SHP77 (cell line): ENCODE results near the gene EGF.

ENCODE experiments used
- DNase-seq, 2 experiments: peaks; one replicate each; lab custom pipeline; 2025; lab: John Stamatoyannopoulos, UW

The EGF gene

GRCh38 chr4:109996526-109996925 is 83.8 kb downstream of the EGF start:
- DNase-seq, result no peak

- peak; percentile 28 for DNase-seq
These were observed 86.3 kb downstream of the EGF start for GRCh38 chr4:109998867-109999584.

- DNase-seq, result no peak
These were observed 86.9 kb downstream of the EGF start for GRCh38 chr4:109999585-109999912.

- no peak for DNase-seq
These were observed 89.6 kb downstream of the EGF start for GRCh38 chr4:110002326-110002725.

DNA sequence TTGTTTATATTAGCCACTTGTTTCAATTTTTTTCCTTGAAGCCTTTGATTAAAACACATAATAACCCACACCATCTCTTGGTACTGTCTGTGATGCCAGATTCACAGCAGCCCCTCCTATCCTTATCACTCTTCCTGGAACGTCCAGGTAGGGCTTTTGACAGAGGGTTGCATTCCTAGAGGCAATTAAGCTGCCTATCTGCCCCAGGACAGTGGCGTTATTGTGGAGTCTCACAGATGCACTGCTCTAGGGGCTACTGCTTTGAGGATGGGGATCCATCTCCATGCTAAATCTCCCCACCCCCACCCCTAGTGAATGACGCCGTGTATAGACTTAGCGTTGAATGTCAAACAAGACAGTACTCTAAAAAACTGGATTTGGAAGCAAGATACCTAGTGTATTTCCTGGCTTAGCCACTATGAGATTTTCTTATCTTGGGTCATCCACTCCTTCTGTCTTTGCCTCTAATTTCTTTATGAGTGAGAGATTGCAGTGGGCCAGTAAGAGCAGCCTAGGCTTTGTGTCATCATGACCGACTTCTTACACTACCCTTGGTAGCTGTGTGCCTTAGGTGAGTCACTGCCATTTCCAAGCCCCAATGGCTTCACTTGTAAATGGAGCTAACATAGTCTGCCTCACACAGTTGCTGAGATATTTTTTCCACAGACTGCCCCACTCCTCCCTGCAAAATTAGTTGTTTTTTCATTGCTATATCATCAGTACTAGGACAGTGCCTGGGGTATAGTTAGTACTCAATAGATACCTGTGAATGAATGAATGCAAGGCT is 90.9 kb downstream of the EGF start:
- no peak for DNase-seq

GRCh38 chr4:110004556-110004955 is 91.9 kb downstream of the EGF start:
- no peak for DNase-seq

GRCh38 chr4:110005461-110006056 is 92.9 kb downstream of the EGF start:
- peak in 1 of 2 experiments; percentile 17 for DNase-seq

DNA sequence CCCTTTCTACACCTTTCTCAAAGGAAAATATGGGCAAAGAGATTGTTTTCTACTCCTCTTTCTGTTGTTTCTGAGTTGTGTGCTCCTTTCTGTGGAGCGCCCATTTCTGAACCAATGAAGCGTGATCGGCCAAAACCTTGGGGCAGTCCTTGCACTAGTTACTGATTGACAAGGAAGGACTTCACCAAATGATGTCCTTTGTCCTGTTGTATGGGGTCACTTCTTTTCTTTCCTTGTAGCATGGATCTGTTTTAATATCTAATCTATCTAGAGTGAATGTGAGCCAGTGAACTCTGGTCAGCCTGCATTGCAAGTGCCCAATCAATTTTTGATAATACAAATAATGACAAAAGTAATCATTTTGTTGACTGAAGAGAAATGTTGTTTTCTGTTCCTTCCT is 94.5 kb downstream of the EGF start:
- DNase-seq, result no peak

GRCh38 chr4:110008540-110008939 is 95.9 kb downstream of the EGF start:
- DNase-seq, result no peak

DNA sequence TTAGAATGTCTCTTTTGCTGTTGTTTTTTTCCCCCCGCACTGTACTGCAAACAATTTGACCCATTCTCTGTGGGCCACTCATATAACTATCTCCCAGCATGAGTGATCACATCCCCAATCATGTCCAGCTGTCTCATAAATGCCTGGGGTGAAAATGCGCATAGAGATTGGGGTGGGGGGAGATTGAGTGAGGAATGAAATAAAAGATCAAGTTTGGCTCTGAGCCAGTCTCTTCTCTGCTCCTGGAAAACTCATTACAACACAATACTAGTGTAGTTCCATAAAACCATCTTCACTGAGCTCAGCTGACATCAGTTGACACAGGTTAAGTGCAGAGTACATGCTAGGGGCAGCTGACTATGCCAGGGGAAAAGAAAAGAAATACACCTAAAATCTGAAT is 96.9 kb downstream of the EGF start:
- DNase-seq, result no peak

GRCh38 chr4:110010797-110011196 is 98.1 kb downstream of the EGF start:
- DNase-seq, result no peak

GRCh38 chr4:110012917-110013316 is 100.2 kb downstream of the EGF start:
- no peak for DNase-seq

- DNase-seq, result no peak
These were observed 101.5 kb downstream of the EGF start for GRCh38 chr4:110014233-110014632.

- no peak for DNase-seq
These were observed 106.5 kb downstream of the EGF start for GRCh38 chr4:110019153-110019552.

- DNase-seq, result no peak
These were observed 107.5 kb downstream of the EGF start for GRCh38 chr4:110020139-110020538.

DNA sequence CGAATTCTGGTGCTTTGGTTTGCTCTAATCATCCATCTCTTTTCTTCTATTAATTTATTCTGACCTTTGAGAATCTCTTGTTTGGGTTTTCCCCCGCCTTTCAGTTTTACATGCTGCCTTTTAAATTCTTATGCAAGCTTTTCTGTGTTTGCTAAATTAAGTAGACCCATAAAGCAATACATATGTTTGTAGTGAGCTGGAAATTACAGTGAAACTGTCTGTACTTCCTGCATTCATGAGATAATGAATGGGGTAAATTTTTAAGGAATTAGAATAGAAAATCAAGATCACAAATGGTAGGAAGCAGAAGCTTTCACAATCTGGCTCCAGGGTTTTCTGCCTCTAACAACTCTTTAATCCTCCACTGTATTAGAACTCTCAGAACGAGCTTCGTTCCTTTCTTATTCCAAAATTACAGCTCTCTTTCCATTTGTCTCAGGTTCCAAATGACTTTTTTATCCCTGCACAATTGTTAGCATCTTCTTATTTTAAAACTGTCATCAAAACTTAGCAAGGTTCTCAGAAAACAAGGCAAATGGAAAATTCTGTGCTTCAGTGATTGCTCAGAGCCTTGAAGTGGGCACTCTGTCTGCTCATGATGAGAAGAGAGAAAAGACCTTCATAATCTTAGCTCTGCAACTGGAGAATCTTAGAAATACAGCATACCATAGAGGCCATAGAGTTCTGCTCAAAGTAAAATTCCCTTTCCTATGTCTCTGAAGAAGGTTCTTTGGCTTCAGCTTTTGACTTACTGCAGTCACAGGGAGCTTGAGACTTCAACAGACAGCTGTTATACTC is 108.2 kb downstream of the EGF start:
- no peak for DNase-seq

- no peak for DNase-seq
These were observed 109.8 kb downstream of the EGF start for GRCh38 chr4:110022457-110022856.

- DNase-seq, result no peak
These were observed 112.4 kb downstream of the EGF start for GRCh38 chr4:110025056-110025455.

- no peak for DNase-seq
These were observed 113.0 kb downstream of the EGF start for GRCh38 chr4:110025718-110026117.

GRCh38 chr4:110032603-110033002 is 119.9 kb downstream of the EGF start:
- no peak for DNase-seq

GRCh38 chr4:110033355-110034025 is 120.8 kb downstream of the EGF start:
- DNase-seq, result no peak

DNA sequence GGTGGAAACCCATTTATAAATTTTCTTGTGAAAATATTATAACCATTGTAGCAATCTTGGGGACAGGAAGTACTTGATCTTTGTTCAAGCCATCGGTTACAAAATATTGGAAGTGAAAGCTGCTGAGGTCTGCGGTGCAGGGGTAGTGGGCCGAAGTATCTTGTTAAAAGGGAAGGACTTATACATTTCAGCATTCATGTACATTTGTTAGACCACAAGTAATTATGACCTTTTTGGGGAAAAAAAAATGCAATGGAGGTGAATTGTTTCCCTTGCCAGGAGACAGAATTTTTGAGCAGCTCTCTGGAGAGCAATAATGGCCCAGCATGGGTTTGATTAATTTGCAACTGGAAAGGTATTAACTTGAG is 121.3 kb downstream of the EGF start:
- DNase-seq, result no peak
